K562 (cell line): ENCODE results near the gene C13orf42. TPM values are rescaled to one million over a fixed set of nuclear protein-coding genes. Genes with fewer than 3 reads are reported as not detected.

ENCODE experiments used
- ATAC-seq: fragments of 200-7000 bp; cut with Tn5 transposase; 3 replicates; pipeline ENCODE4 v1.9.1; 2020; ENCODE audit warnings: moderate library complexity
- BruUV-seq: library from RNA; stranded (reverse); fragments of 400-500 nt; replicated peaks from 2 replicates; lab custom pipeline; 2021; lab: Mats Ljungman, UMichigan
- CTCF ChIA-PET: fragments of 300-600 bp; formaldehyde crosslinking; extraction: SDS; loops from one replicate; lab custom pipeline; 2021; ENCODE audit warnings: low intra/inter-chr PET ratio; lab: Yijun Ruan, JAX
- POLR2A ChIA-PET: fragments of 300-600, 350-650 bp; sonication (Branson Sonifier 250); formaldehyde crosslinking; extraction: SDS; loops from one replicate; lab custom pipeline; 2021; ENCODE audit warnings: antibody characterized with exemption, inconsistent platforms; lab: Yijun Ruan, JAX
- DNase-seq, 4 experiments: peaks; one replicate each; pipeline versions ENCODE4 v3.0.0 to v3.0.0-alpha.2; 2011 to 2018; ENCODE audit warnings: low spot score in 3 of 4, mixed read lengths in 3 of 4; ENCODE audit errors: extremely low read depth in 1 of 4
- FAIRE-seq: peaks from 2 replicates; lab custom pipeline; 2011; peaks lifted over from hg19 to GRCh38; lab: Jason Lieb, UNC
- H2AFZ ChIP-seq: 2 replicates; pipeline ENCODE4 v1.6.0; 2011; ENCODE audit warnings: low read depth, low read length, control low read depth, inconsistent platforms
- H3K27ac ChIP-seq: fragments of 200-600 bp; 3 replicates; pipeline ENCODE4 v1.8.0; 2011; ENCODE audit warnings: low read depth, mild to moderate bottlenecking, control low read depth, inconsistent platforms, low read length, moderate library complexity, mixed read lengths; ENCODE audit errors: extremely low read depth
- H3K27me3 ChIP-seq, 2 experiments: fragments of 300-600 bp in 1 of 2; 2 replicates in 1 of 2; 3 replicates in 1 of 2; pipeline versions ENCODE4 v1.6.0 to v1.8.0; 2011; ENCODE audit warnings: inconsistent platforms in 2 of 2, low read length in 2 of 2, mild to moderate bottlenecking in 1 of 2, mixed read lengths in 1 of 2, moderate library complexity in 1 of 2; ENCODE audit not compliant: control insufficient read depth in 2 of 2, insufficient read depth in 2 of 2
- H3K36me3 ChIP-seq: fragments of 300-600 bp; 3 replicates; pipeline ENCODE4 v1.8.0; 2011; ENCODE audit warnings: mild to moderate bottlenecking, low read length, inconsistent platforms; ENCODE audit not compliant: control insufficient read depth, insufficient read depth
- H3K4me1 ChIP-seq, 2 experiments: fragments of 200-600 bp in 1 of 2; replicated peaks in 1 of 2; 2 replicates in 1 of 2; 3 replicates in 1 of 2; pipeline versions ENCODE4 v1.5.1 to v1.8.0; 2011; ENCODE audit warnings: inconsistent platforms in 2 of 2, low read length in 2 of 2, mild to moderate bottlenecking in 1 of 2, mixed read lengths in 1 of 2, moderate library complexity in 1 of 2; ENCODE audit not compliant: control insufficient read depth in 2 of 2, insufficient read depth in 2 of 2
- H3K4me2 ChIP-seq: 2 replicates; pipeline ENCODE4 v1.6.1; 2011; ENCODE audit warnings: low read length, control low read depth, inconsistent platforms, mixed read lengths; ENCODE audit not compliant: insufficient read depth
- H3K4me3 ChIP-seq: fragments of 200-600 bp; sonication (generic), shearing (Covaris generic); 2 replicates; pipeline ENCODE4 v1.5.1; 2016; ENCODE audit warnings: control low read depth, inconsistent platforms
- H3K79me2 ChIP-seq: fragments of 200-600 bp; 3 replicates; pipeline ENCODE4 v1.8.0; 2011; ENCODE audit warnings: low read length, inconsistent platforms; ENCODE audit not compliant: control insufficient read depth, insufficient read depth
- H3K9ac ChIP-seq, 2 experiments: 2 replicates each; pipeline versions ENCODE4 v1.6.0 to v1.6.1; 2011; ENCODE audit warnings: low read depth in 2 of 2, low read length in 2 of 2, control low read depth in 1 of 2, inconsistent platforms in 1 of 2, mild to moderate bottlenecking in 1 of 2, mixed read lengths in 1 of 2; ENCODE audit not compliant: insufficient read depth in 1 of 2
- H3K9me1 ChIP-seq: one replicate; pipeline ENCODE4 v1.6.0; 2011; ENCODE audit warnings: inconsistent platforms, mild to moderate bottlenecking, low read length, moderate library complexity; ENCODE audit not compliant: control insufficient read depth, insufficient read depth
- H3K9me3 ChIP-seq: replicated peaks from 2 replicates; pipeline ENCODE4 v1.5.1; 2011; ENCODE audit warnings: low read depth, low read length, inconsistent platforms; ENCODE audit not compliant: control insufficient read depth, insufficient read depth
- H4K20me1 ChIP-seq: replicated peaks from 2 replicates; pipeline ENCODE4 v1.6.1; 2011; ENCODE audit warnings: low read length, inconsistent platforms, mixed read lengths; ENCODE audit not compliant: control insufficient read depth, insufficient read depth
- CREB5 ChIP-seq: fragments of 250-450 bp; sonication (Bioruptor Pico); IDR thresholded peaks from 2 replicates; pipeline ENCODE4 v1.5.0; 2020; ENCODE audit warnings: mild to moderate bottlenecking
- DEAF1 ChIP-seq: fragments of 450-650 bp; formaldehyde crosslinking; IDR thresholded peaks from 2 replicates; pipeline ENCODE4 v1.4.0; 2020; ENCODE audit warnings: mild to moderate bottlenecking, moderate library complexity
- E2F4 ChIP-seq: sonication (generic); formaldehyde crosslinking; IDR thresholded peaks from 2 replicates; pipeline ENCODE4 v1.8.0; 2022; ENCODE audit warnings: mild to moderate bottlenecking, low read depth, missing genetic modification reagents
- FOSL1 ChIP-seq: fragments of 200-800 bp; sonication (Bioruptor generic); conservative IDR thresholded peaks from 2 replicates; pipeline ENCODE4 v1.6.1; 2016; ENCODE audit warnings: missing genetic modification characterization, missing compliant biosample characterization
- HOMEZ ChIP-seq: fragments of 250-450 bp; sonication (Bioruptor Pico); IDR thresholded peaks from 2 replicates; pipeline ENCODE4 v1.4.0; 2020; ENCODE audit warnings: mild to moderate bottlenecking, moderate library complexity
- MECOM ChIP-seq: fragments of 250-450 bp; sonication (Bioruptor Pico); IDR thresholded peaks from 2 replicates; pipeline ENCODE4 v1.8.0; 2022; ENCODE audit warnings: inconsistent platforms
- MTA1 ChIP-seq: fragments of 450-650 bp; IDR thresholded peaks from 2 replicates; pipeline ENCODE4 v1.6.1; 2017; ENCODE audit warnings: borderline replicate concordance
- RBBP5 ChIP-seq: fragments of 200-600 bp; sonication (generic); IDR thresholded peaks from 2 replicates; pipeline ENCODE4 v1.6.1; 2012; ENCODE audit warnings: borderline replicate concordance, mild to moderate bottlenecking, low read length, control low read depth, inconsistent platforms; ENCODE audit not compliant: insufficient read depth, poor library complexity, severe bottlenecking
- SUPT5H ChIP-seq: fragments of 450-650 bp; IDR thresholded peaks from 2 replicates; pipeline ENCODE4 v1.6.1; 2016
- THAP12 ChIP-seq: fragments of 250-450 bp; sonication (Bioruptor Pico); IDR thresholded peaks from 2 replicates; pipeline ENCODE4 v1.9.0; 2021; ENCODE audit warnings: mild to moderate bottlenecking, inconsistent platforms
- USF2 ChIP-seq: sonication (generic); formaldehyde crosslinking; IDR thresholded peaks from 2 replicates; pipeline ENCODE4 v1.5.0; 2020; ENCODE audit warnings: missing genetic modification reagents
- WGBS: fragments of 100-300 bp; shearing (Covaris generic); methylation state at CpG from one replicate; pipeline ENCODE4 v1.1.6; 2016; ENCODE audit warnings: low coverage, mixed read lengths; ENCODE audit not compliant: insufficient coverage; ENCODE audit errors: missing lambda C conversion rate; 5-methylcytosine and 5-hydroxymethylcytosine counted together
- in situ Hi-C: fragments of 300-500 bp; cut with MboI; formaldehyde crosslinking; loops from 4 replicates; pipeline ENCODE4 v1.15.0; 2018; ENCODE audit warnings: inconsistent platforms, mixed read lengths
- intact Hi-C: fragments of 100-400 bp; cut with micrococcal nuclease; formaldehyde crosslinking; loops from 2 replicates; pipeline ENCODE4 v1.14.2; 2022
- polyA plus RNA-seq, 8 experiments: library from polyadenylated mRNA; depleted of rRNA in 4 of 8; stranded (reverse) in 5 of 8; unstranded in 3 of 8; fragments of >200 nt; fragmentation: Nextera tagmentation in 2 of 8; fragmentation: Illumina TruSeq in 1 of 8; extraction: Ambion mirVana in 2 of 8; extraction: Trizol in 1 of 8; gene quantifications; 2 replicates each; pipeline versions ENCODE4 v1.2.1 to v1.2.3, GENCODE V29; 2011 to 2014; ENCODE audit warnings: inconsistent platforms in 1 of 8, missing spikeins in 1 of 8
- total RNA-seq, 7 experiments: library from RNA; depleted of rRNA in 6 of 7; stranded (reverse); fragments of >200 nt in 6 of 7; fragmentation: Illumina TruSeq in 2 of 7; extraction: Trizol in 2 of 7; gene quantifications; 2 replicates each; pipeline versions ENCODE4 v1.2.1 to v1.2.3, GENCODE V29; 2011 to 2021; ENCODE audit warnings: low replicate concordance in 1 of 7

Gene C13orf42
- total and polyA plus RNA-seq, 9 of the 15 experiments (the other 6 are each of a cell fraction or from before 2014, with no cell fraction given), result 0.18 TPM; not detected in 8

- Histone ChIP-seq H3K9me3 (no peaks in the 10 kb centered on the region), H3K79me2 (no peaks in the 10 kb centered on the region), H4K20me1 (no peaks in the 10 kb centered on the region), H3K4me2 (no peak overlapping the region), H3K4me3 (no peak overlapping the region), H3K27me3 (peaks cover 0 to 11% of the 10 kb centered on the region in 2 experiments; a peak in 2 of 5 replicates), H2AFZ (no peak overlapping the region), H3K36me3 (no peaks in the 10 kb centered on the region), H3K9me1 (no peaks in the 10 kb centered on the region), H3K4me1 (no peaks in the 10 kb centered on the region), H3K27ac (no peak overlapping the region), H3K9ac (no peak overlapping the region)
- ATAC-seq, result no peak
- intact Hi-C loops, result no loop called here
- ChIA-PET POLR2A (interaction anchor here (1.0 kb wide), 1 partner anchor 9 kb away, joined by 4 read pairs; the partner anchor contains the start of gene C13orf42), CTCF (no interaction called here)
- WGBS, result 0% methylated on average over 5 of the region's 5 CpGs
- in situ Hi-C loops, result no loop called here
- DNase-seq, result no peak
- FAIRE-seq, result no peak
- BruUV-seq, result no TSS peak
- no peak for TF ChIP-seq MTA1
- TF ChIP-seq RBBP5, result no peak
- TF ChIP-seq MECOM (CRISPR knock-in tag), result no peak
- TF ChIP-seq USF2 (CRISPR knock-in tag), result no peak
- no peak for TF ChIP-seq FOSL1
- TF ChIP-seq SUPT5H, result no peak
- TF ChIP-seq DEAF1 (CRISPR knock-in tag), result no peak
- TF ChIP-seq CREB5, result no peak
- no peak for TF ChIP-seq THAP12 (CRISPR knock-in tag)
- no peak for TF ChIP-seq E2F4 (CRISPR knock-in tag)
- no peak for TF ChIP-seq HOMEZ
Measured at GRCh38 chr13:51101636-51102235, 9.3 kb downstream of the C13orf42 start.
